ENCODE results near the gene BTF3L4.
"Not testable (repeated sequence)": the region's sequence is repeated elsewhere in the genome, so short reads cannot be mapped to it uniquely, and the experiment has no call there.

The BTF3L4 gene

GRCh38 chr1:52037402-52037814 is 18.7 kb upstream of the BTF3L4 start:
- DNase-seq (ENCODE audit: extremely low read depth, insufficient read length) = no peak
- TF ChIP-seq, protein P1, sequence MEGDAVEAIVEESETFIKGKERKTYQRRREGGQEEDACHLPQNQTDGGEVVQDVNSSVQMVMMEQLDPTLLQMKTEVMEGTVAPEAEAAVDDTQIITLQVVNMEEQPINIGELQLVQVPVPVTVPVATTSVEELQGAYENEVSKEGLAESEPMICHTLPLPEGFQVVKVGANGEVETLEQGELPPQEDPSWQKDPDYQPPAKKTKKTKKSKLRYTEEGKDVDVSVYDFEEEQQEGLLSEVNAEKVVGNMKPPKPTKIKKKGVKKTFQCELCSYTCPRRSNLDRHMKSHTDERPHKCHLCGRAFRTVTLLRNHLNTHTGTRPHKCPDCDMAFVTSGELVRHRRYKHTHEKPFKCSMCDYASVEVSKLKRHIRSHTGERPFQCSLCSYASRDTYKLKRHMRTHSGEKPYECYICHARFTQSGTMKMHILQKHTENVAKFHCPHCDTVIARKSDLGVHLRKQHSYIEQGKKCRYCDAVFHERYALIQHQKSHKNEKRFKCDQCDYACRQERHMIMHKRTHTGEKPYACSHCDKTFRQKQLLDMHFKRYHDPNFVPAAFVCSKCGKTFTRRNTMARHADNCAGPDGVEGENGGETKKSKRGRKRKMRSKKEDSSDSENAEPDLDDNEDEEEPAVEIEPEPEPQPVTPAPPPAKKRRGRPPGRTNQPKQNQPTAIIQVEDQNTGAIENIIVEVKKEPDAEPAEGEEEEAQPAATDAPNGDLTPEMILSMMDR (IDR thresholded peaks at IDR 0.05; ENCODE audit: insufficient read depth, low read length, poor library complexity, severe bottlenecking) = no peak
- Histone ChIP-seq H3K4me3 (replicated peaks; ENCODE audit: low read depth, low read length) (no peak overlapping the region), H3K27me3 (replicated peaks; ENCODE audit: control insufficient read depth, insufficient read depth, low read length) (no peaks in the 10 kb centered on the region), H3K36me3 (ENCODE audit: control insufficient read depth, insufficient read depth, low read length) (peaks cover 2% of the 10 kb centered on the region; the same call in 1 of the 2 replicates)

- Histone ChIP-seq H3K36me3 (ENCODE audit: control insufficient read depth, insufficient read depth, low read length) (peaks cover 2% of the 10 kb centered on the region; the same call in 1 of the 2 replicates), H3K27me3 (replicated peaks; ENCODE audit: control insufficient read depth, insufficient read depth, low read length) (no peaks in the 10 kb centered on the region), H3K4me3 (replicated peaks; ENCODE audit: low read depth, low read length) (no peak overlapping the region)
- no peak for DNase-seq (ENCODE audit: extremely low read depth, insufficient read length)
- TF ChIP-seq, protein P1 (IDR thresholded peaks at IDR 0.05; ENCODE audit: insufficient read depth, low read length, poor library complexity, severe bottlenecking) = no peak
Observed at GRCh38 chr1:52037909-52038308, 18.2 kb upstream of the BTF3L4 start.

- no peak overlapping the region for H3K4me3 ChIP-seq (replicated peaks; ENCODE audit: low read depth, low read length)
- H3K27me3 ChIP-seq (replicated peaks; ENCODE audit: control insufficient read depth, insufficient read depth, low read length) = no peaks in the 10 kb centered on the region
- 0 out of 2 replicates have a peak, but pooled peaks cover 2% of the 10 kb centered on the region for H3K36me3 ChIP-seq (ENCODE audit: control insufficient read depth, insufficient read depth, low read length)
- TF ChIP-seq, protein P1 (IDR thresholded peaks at IDR 0.05; ENCODE audit: insufficient read depth, low read length, poor library complexity, severe bottlenecking) = no peak
- no peak for DNase-seq (ENCODE audit: extremely low read depth, insufficient read length)
Observed at GRCh38 chr1:52041551-52042185, 14.4 kb upstream of the BTF3L4 start.

DNA sequence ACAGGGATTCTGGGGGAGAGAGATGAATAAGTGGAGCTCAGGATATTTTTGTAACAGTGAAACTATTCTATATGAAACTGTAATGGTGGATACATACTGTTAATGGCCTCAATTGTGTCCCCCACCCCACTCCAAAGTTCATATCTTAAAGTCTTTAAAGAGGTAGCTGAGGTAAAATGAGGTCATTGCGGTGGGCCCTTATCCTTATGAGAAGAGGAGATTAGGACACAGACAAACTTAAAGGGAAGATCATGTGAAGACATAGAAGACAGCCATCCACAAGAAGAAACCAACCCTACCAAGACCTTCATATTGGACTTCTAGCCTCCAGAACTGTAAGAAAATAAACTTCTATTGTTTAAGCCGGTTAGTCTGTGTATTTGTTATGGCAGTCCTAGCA is 10.9 kb upstream of the BTF3L4 start:
- no peak for DNase-seq (ENCODE audit: extremely low read depth, insufficient read length)
- Histone ChIP-seq H3K36me3 (ENCODE audit: control insufficient read depth, insufficient read depth, low read length) (0 out of 2 replicates have a peak, but pooled peaks cover 2% of the 10 kb centered on the region), H3K27me3 (replicated peaks; ENCODE audit: control insufficient read depth, insufficient read depth, low read length) (no peaks in the 10 kb centered on the region), H3K4me3 (replicated peaks; ENCODE audit: low read depth, low read length) (no peak overlapping the region)
- TF ChIP-seq, protein P1 (IDR thresholded peaks at IDR 0.05; ENCODE audit: insufficient read depth, low read length, poor library complexity, severe bottlenecking) = no peak

DNA sequence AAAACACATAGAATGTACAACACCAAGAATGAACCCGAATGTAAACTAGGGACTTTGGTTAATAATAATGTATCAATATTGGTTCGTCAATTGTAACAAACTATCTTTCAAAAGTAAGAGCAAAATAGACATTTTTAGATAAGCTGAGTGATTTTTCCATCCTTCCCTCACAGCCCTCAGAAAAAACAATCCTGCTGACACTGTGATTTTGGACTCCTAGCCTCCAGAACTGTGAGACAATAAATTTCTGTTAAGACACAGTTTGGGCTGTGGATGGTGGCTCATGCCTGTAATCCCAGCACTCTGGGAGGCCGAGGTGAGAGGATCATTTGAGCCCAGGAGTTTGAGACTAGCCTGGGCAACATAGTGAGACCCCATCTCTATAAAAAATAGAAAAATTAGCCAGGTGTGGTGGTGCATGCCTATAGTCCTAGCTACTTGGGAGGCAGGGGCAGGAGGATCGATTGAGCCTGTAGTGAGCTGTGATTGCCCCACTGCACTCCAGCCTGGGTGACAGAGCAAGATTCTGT is 10.4 kb upstream of the BTF3L4 start:
- DNase-seq (ENCODE audit: extremely low read depth, insufficient read length); H3K4me3 ChIP-seq (replicated peaks; ENCODE audit: low read depth, low read length); H3K36me3 ChIP-seq (ENCODE audit: control insufficient read depth, insufficient read depth, low read length); H3K27me3 ChIP-seq (replicated peaks; ENCODE audit: control insufficient read depth, insufficient read depth, low read length): not testable (repeated sequence)

DNA sequence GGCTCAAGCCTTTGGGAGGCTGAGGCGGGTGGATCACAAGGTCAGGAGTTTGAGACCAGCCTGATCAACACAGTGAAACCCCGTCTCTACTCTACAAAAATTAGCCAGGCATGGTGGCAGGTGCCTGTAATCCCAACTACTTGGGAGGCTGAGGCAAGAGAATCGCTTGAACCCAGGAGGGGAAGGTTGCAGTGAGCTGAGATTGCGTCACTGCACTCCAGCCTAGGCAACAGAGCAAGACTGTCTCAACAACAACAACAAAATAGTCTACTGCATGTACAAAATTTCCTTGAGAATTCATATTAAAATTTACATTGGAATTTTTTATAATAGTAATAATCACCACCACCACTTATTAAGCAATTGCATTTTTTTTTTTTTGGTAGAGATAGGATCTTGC is 6.8 kb upstream of the BTF3L4 start:
- not testable (repeated sequence) for H3K27me3 ChIP-seq (replicated peaks; ENCODE audit: control insufficient read depth, insufficient read depth, low read length); H3K4me3 ChIP-seq (replicated peaks; ENCODE audit: low read depth, low read length); H3K36me3 ChIP-seq (ENCODE audit: control insufficient read depth, insufficient read depth, low read length); DNase-seq (ENCODE audit: extremely low read depth, insufficient read length)
